ENCODE results near the gene EBF3.

EBF3 gene

GRCh38 chr10:129908406-129908805 is 55.7 kb downstream of the EBF3 start:
- no peaks in the 10 kb centered on the region for H3K9me3 ChIP-seq (ENCODE audit: insufficient read depth, low read length, severe bottlenecking)
- DNase-seq (no peak), ATAC-seq (ENCODE audit: insufficient read depth, low read depth) (no peak)
- H3K79me2 ChIP-seq (ENCODE audit: insufficient read depth, low read length): no peaks in the 10 kb centered on the region
- H2AFZ ChIP-seq (ENCODE audit: low read depth, low read length): no peak overlapping the region
- no peak overlapping the region for H3K4me2 ChIP-seq (ENCODE audit: insufficient read depth, low read length)
- H4K20me1 ChIP-seq (ENCODE audit: insufficient read depth, low read length): no peaks in the 10 kb centered on the region
- TF ChIP-seq EZH2 (IDR thresholded peaks at IDR 0.05; ENCODE audit: borderline replicate concordance, low read depth, low read length, severe bottlenecking): no peak
- TF ChIP-seq, protein P1, sequence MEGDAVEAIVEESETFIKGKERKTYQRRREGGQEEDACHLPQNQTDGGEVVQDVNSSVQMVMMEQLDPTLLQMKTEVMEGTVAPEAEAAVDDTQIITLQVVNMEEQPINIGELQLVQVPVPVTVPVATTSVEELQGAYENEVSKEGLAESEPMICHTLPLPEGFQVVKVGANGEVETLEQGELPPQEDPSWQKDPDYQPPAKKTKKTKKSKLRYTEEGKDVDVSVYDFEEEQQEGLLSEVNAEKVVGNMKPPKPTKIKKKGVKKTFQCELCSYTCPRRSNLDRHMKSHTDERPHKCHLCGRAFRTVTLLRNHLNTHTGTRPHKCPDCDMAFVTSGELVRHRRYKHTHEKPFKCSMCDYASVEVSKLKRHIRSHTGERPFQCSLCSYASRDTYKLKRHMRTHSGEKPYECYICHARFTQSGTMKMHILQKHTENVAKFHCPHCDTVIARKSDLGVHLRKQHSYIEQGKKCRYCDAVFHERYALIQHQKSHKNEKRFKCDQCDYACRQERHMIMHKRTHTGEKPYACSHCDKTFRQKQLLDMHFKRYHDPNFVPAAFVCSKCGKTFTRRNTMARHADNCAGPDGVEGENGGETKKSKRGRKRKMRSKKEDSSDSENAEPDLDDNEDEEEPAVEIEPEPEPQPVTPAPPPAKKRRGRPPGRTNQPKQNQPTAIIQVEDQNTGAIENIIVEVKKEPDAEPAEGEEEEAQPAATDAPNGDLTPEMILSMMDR (IDR thresholded peaks at IDR 0.05; ENCODE audit: borderline replicate concordance, extremely low read depth, low read length, poor library complexity, severe bottlenecking): no peak
- H3K9ac ChIP-seq (ENCODE audit: low read depth, low read length): no peak overlapping the region
- H3K4me1 ChIP-seq (ENCODE audit: insufficient read depth, low read length): no peaks in the 10 kb centered on the region
- H3K4me3 ChIP-seq (ENCODE audit: low read depth in 1 of 2, low read length in 2 of 2): no peak overlapping the region
- no peaks in the 10 kb centered on the region for H3K36me3 ChIP-seq (ENCODE audit: insufficient read depth, low read length)
- H3K27me3 ChIP-seq (ENCODE audit: insufficient read depth, low read length, poor library complexity): no peaks in the 10 kb centered on the region
- no peak overlapping the region for H3K27ac ChIP-seq (ENCODE audit: low read length)

DNA sequence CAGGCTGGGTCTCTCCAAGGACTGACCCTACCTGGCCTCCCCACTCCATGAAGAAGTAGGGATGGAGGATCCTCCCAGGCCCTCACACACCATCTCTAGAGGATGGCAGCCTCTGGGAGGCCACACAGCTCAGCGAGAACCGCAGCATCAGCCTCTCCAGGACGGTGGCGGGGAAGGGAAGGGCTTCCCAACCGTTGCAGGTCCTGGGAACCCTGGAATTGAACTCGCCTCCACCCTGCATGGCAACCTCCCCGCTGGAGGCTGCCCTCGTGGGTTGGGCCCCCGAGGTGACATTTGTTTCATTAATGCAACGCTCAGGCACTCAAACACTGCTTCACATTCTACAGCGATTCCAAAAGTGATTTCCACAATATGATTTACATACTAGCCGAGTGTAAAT is 58.5 kb downstream of the EBF3 start:
- Histone ChIP-seq H3K9ac (ENCODE audit: low read depth, low read length) (no peak overlapping the region), H3K4me3 (ENCODE audit: low read depth in 1 of 2, low read length in 2 of 2) (no peak overlapping the region), H3K36me3 (ENCODE audit: insufficient read depth, low read length) (no peaks in the 10 kb centered on the region), H3K4me2 (ENCODE audit: insufficient read depth, low read length) (no peak overlapping the region), H3K9me3 (ENCODE audit: insufficient read depth, low read length, severe bottlenecking) (no peaks in the 10 kb centered on the region), H3K79me2 (ENCODE audit: insufficient read depth, low read length) (no peaks in the 10 kb centered on the region), H3K4me1 (ENCODE audit: insufficient read depth, low read length) (no peaks in the 10 kb centered on the region), H4K20me1 (ENCODE audit: insufficient read depth, low read length) (no peaks in the 10 kb centered on the region), H3K27ac (ENCODE audit: low read length) (no peak overlapping the region), H2AFZ (ENCODE audit: low read depth, low read length) (no peak overlapping the region), H3K27me3 (ENCODE audit: insufficient read depth, low read length, poor library complexity) (no peaks in the 10 kb centered on the region)
- TF ChIP-seq, protein P1 (IDR thresholded peaks at IDR 0.05; ENCODE audit: borderline replicate concordance, extremely low read depth, low read length, poor library complexity, severe bottlenecking): no peak
- no peak for TF ChIP-seq EZH2 (IDR thresholded peaks at IDR 0.05; ENCODE audit: borderline replicate concordance, low read depth, low read length, severe bottlenecking)
- DNase-seq: no peak
- ATAC-seq (ENCODE audit: insufficient read depth, low read depth): no peak

GRCh38 chr10:129904323-129904722 is 59.8 kb downstream of the EBF3 start:
- H3K9me3 ChIP-seq (ENCODE audit: insufficient read depth, low read length, severe bottlenecking): no peaks in the 10 kb centered on the region
- no peak overlapping the region for H2AFZ ChIP-seq (ENCODE audit: low read depth, low read length)
- H3K4me3 ChIP-seq (ENCODE audit: low read depth in 1 of 2, low read length in 2 of 2): no peak overlapping the region
- no peak for TF ChIP-seq EZH2 (IDR thresholded peaks at IDR 0.05; ENCODE audit: borderline replicate concordance, low read depth, low read length, severe bottlenecking)
- TF ChIP-seq, protein P1 (IDR thresholded peaks at IDR 0.05; ENCODE audit: borderline replicate concordance, extremely low read depth, low read length, poor library complexity, severe bottlenecking): no peak
- no peaks in the 10 kb centered on the region for H4K20me1 ChIP-seq (ENCODE audit: insufficient read depth, low read length)
- H3K4me1 ChIP-seq (ENCODE audit: insufficient read depth, low read length): no peaks in the 10 kb centered on the region
- H3K9ac ChIP-seq (ENCODE audit: low read depth, low read length): no peak overlapping the region
- no peaks in the 10 kb centered on the region for H3K27me3 ChIP-seq (ENCODE audit: insufficient read depth, low read length, poor library complexity)
- ATAC-seq (ENCODE audit: insufficient read depth, low read depth) (no peak), DNase-seq (no peak)
- H3K79me2 ChIP-seq (ENCODE audit: insufficient read depth, low read length): no peaks in the 10 kb centered on the region
- H3K36me3 ChIP-seq (ENCODE audit: insufficient read depth, low read length): no peaks in the 10 kb centered on the region
- no peak overlapping the region for H3K4me2 ChIP-seq (ENCODE audit: insufficient read depth, low read length)
- H3K27ac ChIP-seq (ENCODE audit: low read length): no peak overlapping the region
